Activated naive CD4-positive, alpha-beta T cell (primary cell): ENCODE results near the gene FRMD3.

Source experiments
- DNase-seq, 4 experiments: peaks; one replicate each; lab custom pipeline; 2025; lab: John Stamatoyannopoulos, UW

FRMD3 gene

DNA sequence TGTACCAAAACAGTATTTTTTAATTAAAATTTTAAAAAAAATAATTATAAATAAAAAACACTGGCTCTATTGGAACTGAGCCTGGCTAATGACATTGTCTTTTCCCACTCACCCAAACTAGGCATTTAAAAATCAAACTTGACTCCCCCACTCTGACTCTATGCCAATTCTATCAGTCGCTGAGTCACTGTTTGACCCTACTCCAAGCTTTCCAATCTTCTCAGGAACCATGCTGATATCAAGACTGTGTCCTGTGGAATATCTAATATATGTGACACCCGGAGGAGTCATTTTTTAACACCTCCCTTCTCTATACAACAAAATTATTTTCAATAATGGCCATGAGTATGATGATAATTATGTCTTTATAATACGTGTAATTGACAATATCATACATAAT lies 303.7 kb downstream of the FRMD3 start:
- DNase-seq, result no peak

DNA sequence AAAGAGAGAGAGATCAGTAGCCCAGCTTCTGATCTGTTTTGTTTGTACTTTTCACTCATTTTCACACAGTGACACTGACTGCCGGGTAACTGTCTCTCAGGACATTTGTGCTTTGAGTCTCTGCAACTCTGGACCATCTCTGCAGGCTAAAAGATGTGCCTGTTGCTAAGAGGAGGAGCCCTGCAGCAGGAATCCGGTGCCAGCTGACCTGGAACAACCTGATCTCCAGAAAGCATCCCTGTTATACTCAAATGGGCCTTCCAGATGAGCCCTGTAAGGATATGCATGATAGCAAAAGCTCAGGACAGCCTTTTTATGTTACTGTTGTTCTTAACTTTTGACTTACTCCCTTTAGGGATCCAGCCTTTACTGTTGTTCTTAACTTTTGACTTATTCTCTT lies 304.6 kb downstream of the FRMD3 start:
- DNase-seq, result no peak

DNA sequence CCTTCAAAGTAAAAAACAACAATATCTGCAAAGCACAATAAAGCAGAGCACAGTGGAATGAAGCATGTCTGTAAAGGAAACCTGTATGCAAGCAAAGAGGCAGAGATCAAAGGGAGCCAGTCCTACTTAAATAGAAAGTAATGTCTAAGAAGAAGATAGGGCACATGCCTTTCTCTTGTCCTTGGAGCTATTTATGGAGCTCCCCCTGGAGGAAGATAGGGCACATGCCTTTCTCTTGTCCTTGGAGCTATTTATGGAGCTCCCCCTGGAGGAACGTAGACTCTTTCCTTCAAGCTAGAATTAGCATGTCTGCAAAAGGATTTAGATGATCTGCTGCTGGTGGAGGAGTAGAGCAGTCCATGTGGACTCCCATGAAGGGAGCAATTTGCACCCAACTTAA lies 307.2 kb downstream of the FRMD3 start:
- no peak for DNase-seq

DNA sequence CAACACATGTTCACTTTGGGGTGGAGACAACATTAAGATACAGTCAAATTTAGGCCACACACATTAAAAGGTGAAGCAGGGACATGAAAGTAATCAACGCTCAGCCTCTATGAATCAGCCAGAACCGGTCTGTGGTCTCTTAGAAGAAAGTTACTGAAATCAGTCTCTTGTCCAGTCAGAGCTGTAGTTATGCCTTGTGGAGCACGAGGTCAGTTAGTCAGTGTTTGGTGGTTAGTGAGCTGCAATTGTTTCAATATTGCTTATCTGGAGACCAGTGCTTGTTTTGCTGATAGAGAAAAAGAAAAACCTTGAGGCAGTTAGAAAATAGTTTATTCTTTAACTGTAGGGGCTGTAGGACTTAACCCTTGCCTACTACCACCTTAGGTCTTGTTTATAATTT lies 317.5 kb downstream of the FRMD3 start:
- DNase-seq, result no peak

DNA sequence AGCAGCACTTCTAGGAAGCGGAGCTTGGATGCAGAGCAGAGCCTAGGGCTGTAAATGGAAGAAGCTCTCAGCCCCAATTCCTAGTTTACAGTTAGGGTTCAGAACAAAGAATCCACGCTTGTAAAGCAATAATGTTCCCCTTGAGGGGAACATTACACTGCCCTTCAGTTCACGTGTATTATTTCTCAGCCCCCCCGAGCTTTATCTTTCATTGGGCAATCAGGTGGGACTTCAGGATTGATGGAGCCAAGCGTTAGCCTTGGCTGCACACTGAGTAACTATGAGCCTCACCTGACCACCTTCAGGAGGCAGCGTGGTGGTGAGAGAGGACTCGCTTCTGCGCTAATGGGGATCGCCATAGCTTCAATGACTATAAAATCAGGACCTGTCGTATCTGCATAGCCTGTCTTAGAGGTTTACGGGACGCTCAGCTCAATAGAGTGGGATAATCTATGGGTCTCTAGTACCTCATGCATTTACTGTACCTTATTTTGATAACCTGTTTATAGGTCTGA lies 318.2 kb downstream of the FRMD3 start:
- no peak for DNase-seq

DNA sequence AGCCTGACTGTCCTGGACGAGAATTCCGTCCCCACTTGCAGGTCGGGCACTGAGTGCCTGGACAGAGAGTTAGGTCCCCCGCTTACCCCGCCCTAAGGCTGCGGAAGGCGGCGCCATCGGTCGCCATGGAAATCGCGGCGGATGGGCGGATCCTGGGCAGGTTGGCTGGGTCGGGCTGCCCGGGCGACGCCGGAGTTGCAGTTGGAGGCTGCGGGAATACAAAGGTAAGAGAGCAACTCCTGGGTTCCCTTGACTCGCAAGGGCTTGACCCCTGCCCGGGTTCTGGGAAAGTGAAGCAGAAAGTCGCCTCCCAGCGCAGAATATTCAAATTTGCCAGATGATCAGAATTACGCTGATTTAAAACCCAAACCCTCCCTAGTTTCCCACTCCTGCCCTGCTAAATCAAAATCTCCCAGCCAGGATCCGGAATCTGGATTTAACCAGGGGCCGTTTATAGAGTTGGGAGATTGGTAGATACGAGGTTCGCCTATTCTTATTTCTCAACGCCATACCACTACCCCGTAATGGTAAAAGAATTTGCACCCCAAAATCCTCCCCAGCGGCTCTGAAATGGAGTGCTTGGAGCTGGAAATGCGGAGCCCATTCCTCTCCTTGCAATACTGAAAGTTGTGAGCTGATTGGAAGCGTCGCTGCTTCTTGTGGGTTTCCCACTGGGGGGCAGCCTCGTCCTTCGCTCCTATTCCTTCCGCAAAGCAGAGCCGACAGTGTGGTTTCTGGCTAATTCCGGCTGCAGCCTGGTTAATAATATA lies 318.9 kb downstream of the FRMD3 start:
- DNase-seq, result no peak

DNA sequence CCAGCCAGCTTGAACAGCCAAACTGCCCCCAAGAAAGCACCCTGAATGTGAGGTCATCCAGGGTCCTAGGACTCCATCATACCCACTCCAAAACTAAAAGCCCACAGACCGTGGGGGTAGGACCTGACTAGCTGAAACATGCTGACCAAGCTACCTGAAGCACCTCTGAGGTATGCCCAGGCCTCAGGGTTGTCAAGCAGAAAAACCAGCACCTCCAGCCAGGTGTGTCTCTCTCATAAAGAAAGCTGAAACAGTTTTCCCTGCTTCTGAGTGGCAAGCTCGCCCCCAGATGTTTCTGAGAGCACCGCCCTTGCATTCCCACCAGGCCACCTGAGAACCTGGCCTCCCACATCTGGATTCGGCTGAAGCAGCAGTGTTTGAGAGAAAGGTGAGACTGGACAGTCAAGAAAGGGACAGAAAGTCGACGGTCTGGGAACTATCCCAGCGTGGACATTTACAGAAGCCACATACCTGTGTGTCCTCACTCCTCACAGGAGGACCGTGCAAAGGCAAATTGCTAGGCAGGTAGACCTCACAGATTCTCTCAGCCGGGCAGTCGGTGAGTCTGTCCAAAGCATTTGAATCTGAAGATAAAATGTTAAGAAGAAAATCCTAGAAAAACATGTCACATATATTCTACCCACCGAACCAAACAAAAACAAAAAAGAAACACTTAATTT lies 319.6 kb downstream of the FRMD3 start:
- no peak for DNase-seq

DNA sequence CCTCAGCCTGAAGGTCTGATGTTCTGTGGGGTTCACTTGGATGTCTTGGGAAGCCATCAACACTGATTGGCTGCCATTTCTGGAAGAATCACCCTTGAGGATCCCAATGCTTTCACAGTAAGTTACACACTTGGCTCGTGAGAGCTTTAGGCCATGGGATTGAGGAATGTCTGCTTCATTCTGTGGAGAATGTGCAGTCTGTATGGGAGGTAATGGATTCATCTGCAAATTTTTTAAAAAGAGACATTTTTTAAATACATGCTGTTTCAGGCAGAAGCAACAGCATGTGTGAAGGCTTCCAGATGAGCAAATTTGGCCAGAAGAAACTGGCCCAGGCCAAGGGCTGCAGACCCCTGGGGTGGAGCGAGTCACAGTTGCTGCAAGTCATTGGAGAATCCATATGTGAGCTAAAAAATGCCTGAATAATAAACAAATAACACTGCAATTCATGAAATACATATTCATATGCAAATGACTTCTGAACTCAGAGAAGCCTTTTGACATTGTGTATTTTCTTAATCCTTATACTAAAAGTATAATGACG lies 328.9 kb downstream of the FRMD3 start:
- no peak for DNase-seq

DNA sequence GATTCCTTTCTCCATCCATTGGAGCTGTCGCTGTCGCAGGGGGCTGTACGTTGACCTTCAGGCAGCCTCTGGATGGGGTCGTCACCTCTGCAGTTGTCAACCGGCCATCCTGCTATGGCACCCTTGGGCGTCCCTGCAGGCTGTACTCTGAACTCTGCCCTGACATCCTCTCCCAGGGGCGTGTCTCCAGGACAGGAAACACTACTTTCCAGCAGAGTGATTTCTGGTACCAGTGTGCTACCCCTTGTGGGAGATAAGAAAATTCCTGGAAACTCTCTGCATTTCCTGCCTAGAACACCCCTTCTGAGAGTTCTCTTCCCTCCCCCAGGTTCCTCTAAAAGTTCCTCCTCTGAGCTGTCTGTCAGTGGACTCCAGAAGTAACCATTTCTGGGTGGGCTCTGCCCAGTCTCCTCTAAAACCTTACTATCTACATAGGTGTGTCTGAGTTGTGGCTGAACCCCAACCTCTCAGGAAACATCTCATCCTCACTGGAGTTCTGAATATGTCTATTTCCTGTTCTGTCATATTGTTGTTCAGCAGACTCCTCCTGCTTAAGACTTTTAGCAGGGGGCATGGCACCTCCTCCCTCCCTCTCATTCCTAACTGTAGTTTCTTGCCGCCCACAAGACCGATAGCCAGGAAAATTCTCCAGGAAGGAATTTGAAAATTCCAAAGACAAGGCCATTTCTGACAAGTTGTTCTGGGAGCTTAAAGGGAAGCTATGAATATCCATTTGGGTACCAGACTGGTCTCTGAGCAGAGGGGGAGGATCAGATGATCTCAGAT lies 329.9 kb downstream of the FRMD3 start:
- DNase-seq, result no peak

DNA sequence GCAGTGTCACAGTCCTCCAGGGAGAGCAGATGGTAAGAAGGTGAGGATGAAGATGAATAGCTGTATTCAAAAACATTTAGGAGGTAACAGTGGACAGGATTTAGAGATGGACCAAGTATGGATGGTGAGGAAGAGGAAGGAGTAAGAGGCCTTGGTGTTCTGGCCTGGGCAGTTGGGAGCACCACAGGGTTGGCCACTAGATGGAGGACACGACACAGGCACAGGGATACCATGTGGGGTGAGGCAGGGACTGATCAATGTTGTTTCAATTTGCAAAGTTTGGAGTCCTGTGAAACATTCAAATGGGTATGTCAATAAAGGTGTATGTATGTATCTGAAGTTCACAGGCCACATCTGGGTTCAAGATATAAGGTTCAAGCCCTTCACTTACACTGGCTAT lies 334.2 kb downstream of the FRMD3 start:
- DNase-seq, result no peak

DNA sequence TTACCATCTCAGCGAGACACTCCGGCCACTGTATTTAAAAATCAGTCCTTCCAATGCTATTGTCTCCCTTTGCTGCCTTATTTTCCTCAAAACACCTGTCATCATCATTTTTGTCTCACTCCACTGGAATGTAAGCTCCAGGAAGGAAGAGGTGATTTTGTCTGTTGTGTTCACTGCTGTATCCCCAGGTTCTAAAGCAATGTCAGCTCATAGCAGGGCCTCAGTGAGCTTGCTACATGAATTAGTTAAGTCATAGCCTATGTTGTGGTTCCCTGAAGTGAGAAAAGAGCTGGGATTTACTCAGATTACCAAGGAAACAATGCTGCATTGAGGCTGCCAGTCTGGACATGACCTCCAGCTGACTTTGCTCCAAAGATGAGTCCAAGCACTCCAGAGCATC lies 337.7 kb downstream of the FRMD3 start:
- DNase-seq, result no peak

DNA sequence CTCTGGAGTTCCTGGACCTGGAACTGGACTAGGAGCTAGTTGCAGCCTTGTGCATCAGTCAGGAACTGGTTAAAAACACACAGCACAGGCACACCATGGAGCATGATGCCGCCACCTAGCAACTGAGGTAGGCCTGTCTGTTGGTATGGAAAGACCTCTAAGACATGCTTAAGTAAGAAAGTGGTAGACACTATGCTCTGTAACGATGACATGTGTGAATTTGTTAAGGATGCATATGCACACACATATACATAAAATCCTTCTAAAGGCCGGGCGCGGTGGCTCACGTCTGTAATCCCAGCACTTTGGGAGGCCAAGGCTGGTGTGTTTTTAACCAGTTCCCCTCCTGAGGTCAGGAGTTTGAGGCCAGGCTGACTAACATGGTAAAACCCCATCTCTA lies 338.4 kb downstream of the FRMD3 start:
- no peak for DNase-seq

DNA sequence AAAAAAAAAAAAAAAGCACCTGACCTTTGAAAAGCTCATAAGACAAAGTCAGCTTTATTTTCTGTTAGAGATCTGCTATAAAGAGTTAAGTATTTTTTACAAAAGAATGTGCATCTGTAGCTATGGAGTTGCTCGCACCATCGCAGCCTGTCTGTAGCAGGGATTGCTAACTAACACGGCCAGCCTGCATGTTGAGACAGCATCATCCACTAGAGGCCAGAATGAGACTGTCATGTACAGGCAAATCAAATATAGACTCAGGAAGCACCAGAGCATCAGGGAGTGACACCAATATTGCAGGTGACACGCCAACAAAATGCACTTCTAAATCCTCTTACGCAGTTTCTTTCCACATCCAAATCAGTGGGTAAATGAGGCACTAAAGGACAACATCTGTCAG lies 339.0 kb downstream of the FRMD3 start:
- no peak for DNase-seq

DNA sequence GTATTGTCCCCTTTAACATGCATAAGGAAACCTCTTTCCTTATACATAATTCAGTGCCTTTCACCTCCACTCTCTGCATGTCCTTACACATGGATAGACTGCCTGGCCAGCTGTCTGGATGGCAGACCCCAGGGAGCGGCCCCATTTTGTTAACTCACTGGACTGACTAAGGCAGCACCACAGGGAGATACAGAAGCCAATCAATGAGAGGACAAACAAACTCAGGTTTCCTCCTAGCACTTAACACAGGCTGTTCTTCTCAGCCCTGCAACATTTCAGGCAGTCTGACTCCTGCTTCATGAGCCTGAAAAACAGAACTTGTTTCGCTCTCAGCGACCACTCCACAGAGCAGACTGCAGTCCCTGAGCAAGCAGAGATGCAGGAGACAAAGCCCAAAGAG lies 339.8 kb downstream of the FRMD3 start:
- no peak for DNase-seq

DNA sequence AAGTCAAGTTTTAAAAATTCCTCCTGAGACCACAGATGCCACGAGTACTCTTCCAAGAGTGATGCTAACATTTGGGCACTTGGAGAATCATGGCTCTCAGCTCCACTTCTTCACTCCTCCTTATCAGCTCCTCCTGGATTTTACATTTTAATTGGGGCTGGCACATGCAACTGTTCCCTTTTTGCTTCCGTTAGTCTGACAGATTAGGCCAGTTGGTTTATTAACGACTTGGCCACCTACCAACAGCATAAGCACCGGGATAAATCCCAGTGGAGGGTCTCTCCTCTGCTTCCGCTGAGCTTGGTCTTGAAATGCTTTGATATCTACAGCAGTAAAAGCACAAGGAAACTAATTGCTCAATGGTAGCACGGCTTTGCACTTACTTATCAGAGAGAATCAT lies 340.6 kb downstream of the FRMD3 start:
- DNase-seq, result no peak

DNA sequence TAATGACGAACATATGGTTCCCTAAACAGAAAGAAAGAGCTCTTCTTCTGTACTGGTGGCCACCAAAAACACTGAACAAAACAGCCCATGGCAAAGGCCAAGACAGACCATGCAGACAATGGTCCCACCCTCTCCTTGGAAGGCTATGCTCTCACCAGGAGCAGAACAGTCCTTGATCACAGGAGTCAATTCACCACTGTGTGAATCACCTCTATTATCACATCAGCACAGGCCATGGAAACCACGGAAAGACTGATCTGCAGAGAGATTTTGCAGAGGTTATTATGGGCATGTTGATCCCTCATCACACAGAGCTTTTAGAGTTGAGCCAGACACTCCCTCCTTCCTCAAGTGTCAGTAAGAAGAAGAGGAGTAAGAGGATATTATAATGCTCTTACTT lies 341.3 kb downstream of the FRMD3 start:
- no peak for DNase-seq
